HG02852 (cell line): ENCODE measurements around the gene NDUFA8.

Experiments used
- ATAC-seq: cut with Tn5 transposase; IDR thresholded peaks from one replicate; pipeline ENCODE4 v1.9.1; 2021; ENCODE audit warnings: mild to moderate bottlenecking, moderate library complexity; ENCODE audit not compliant: unreplicated experiment

The NDUFA8 gene

GRCh38 chr9:122186301-122186700 is 26.7 kb upstream of the NDUFA8 start:
- ATAC-seq, result no peak

- no peak for ATAC-seq
Measured at GRCh38 chr9:122184551-122184950, 25.0 kb upstream of the NDUFA8 start.

GRCh38 chr9:122183501-122183900 is 23.9 kb upstream of the NDUFA8 start:
- no peak for ATAC-seq

- no peak for ATAC-seq
Measured at GRCh38 chr9:122180633-122181032, 21.1 kb upstream of the NDUFA8 start.

- no peak for ATAC-seq
Measured at GRCh38 chr9:122179690-122180074, 20.1 kb upstream of the NDUFA8 start.

- ATAC-seq, result no peak
Measured at GRCh38 chr9:122179054-122179689, 19.6 kb upstream of the NDUFA8 start.

- ATAC-seq, result no peak
Measured at GRCh38 chr9:122176916-122177315, 17.3 kb upstream of the NDUFA8 start.

GRCh38 chr9:122173670-122174069 is 14.1 kb upstream of the NDUFA8 start:
- no peak for ATAC-seq

GRCh38 chr9:122172131-122172530 is 12.6 kb upstream of the NDUFA8 start:
- ATAC-seq, result no peak

GRCh38 chr9:122168356-122168755 is 8.8 kb upstream of the NDUFA8 start:
- ATAC-seq, result no peak

- no peak for ATAC-seq
Measured at GRCh38 chr9:122164286-122164685, 4.7 kb upstream of the NDUFA8 start.

- no peak for ATAC-seq
Measured at GRCh38 chr9:122162415-122162814, 2.8 kb upstream of the NDUFA8 start.

- ATAC-seq, result no peak
Measured at GRCh38 chr9:122159925-122160246, 307 bp upstream of the NDUFA8 start.

- no peak for ATAC-seq
Measured at GRCh38 chr9:122158202-122158601, 1.4 kb downstream of the NDUFA8 start.

GRCh38 chr9:122155796-122156195 is 3.8 kb downstream of the NDUFA8 start:
- no peak for ATAC-seq

- ATAC-seq, result no peak
Measured at GRCh38 chr9:122151267-122151828, 8.2 kb downstream of the NDUFA8 start.

- ATAC-seq, result no peak
Measured at GRCh38 chr9:122145592-122145863, 14.1 kb downstream of the NDUFA8 start.

- ATAC-seq, result no peak
Measured at GRCh38 chr9:122144836-122145591, 14.6 kb downstream of the NDUFA8 start.

- ATAC-seq, result no peak
Measured at GRCh38 chr9:122143876-122144405, 15.6 kb downstream of the NDUFA8 start.

- ATAC-seq, result no peak
Measured at GRCh38 chr9:122143296-122143695, 16.3 kb downstream of the NDUFA8 start.

- no peak for ATAC-seq
Measured at GRCh38 chr9:122141671-122142070, 17.9 kb downstream of the NDUFA8 start.

- no peak for ATAC-seq
Measured at GRCh38 chr9:122140368-122141193, 19.0 kb downstream of the NDUFA8 start.
